GM10266 (cell line): ENCODE results near the gene PTPN3.

Source experiments
- DNase-seq: peaks from one replicate; pipeline ENCODE4 v3.0.0; 2012; ENCODE audit errors: extremely low spot score
- TF ChIP-seq, protein P1 (sequence below): IDR thresholded peaks from 2 replicates; pipeline ENCODE4 v1.5.1; 2012; ENCODE audit warnings: mild to moderate bottlenecking, low read depth; ENCODE audit not compliant: control insufficient read depth, insufficient read depth; ENCODE audit errors: missing control alignments

The PTPN3 gene

DNA sequence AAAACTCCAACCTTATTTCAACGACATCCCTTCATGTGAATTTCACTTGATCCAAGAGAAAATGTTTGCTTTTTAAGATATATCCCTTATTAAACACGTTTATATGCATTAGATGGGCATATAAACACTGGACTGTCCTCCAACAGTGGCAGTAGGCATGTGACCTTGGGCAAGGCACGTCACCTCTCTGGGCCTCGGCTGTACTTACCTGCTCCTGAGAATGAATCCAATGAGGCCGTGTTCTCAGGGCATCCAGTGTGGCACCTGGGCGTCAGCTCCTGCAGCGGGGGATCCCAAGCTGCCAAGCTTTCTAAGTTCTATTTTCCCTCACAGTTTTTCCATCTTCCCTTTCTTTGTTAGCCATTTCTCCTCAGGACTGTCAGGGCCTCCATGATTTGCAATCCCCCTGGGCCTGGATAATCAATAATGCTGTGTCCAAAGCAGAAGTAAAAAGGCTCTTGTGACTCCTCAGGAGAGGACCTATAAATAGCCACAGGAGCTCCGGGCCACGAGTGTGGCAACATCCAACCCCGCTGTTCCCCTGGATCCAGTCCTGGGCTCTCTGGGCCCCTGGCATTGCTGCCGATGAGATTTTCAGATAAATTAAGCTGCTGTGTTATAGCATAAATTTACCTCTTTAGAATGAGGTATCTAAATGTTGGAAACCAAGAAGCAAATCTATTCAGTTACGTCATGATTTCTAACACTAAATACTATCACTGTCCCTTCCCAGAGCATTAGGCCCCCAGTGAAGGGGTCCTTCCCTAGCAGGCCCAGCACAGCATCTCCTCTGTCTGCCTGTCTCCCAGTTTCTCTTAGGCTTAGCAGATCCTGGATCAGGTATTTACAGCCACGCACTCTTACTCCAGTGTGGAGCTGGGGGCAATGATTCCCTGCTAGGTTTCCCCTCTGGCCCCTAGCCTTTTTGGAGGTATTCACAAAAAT, 76.8 kb downstream of the PTPN3 start:
- DNase-seq: no peak

DNA sequence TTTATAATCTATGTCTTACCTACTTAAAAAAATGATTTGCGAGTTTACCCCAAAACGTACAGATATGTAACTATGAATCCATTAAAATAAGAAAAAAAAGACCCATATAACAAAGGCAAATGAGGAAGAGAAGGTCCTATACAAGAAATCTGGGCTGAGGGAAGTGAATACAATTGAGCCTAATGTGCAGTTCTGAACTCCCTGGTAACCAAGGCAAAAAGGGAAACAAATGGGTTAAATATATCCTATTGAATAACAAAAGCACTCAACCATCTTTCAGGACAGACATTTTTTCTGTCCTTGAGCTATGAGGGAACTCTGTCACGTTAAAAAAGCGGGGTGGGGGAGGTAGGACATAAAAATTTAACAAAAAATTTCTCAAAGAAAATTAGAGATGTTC, 78.6 kb downstream of the PTPN3 start:
- DNase-seq: no peak
- TF ChIP-seq, protein P1, sequence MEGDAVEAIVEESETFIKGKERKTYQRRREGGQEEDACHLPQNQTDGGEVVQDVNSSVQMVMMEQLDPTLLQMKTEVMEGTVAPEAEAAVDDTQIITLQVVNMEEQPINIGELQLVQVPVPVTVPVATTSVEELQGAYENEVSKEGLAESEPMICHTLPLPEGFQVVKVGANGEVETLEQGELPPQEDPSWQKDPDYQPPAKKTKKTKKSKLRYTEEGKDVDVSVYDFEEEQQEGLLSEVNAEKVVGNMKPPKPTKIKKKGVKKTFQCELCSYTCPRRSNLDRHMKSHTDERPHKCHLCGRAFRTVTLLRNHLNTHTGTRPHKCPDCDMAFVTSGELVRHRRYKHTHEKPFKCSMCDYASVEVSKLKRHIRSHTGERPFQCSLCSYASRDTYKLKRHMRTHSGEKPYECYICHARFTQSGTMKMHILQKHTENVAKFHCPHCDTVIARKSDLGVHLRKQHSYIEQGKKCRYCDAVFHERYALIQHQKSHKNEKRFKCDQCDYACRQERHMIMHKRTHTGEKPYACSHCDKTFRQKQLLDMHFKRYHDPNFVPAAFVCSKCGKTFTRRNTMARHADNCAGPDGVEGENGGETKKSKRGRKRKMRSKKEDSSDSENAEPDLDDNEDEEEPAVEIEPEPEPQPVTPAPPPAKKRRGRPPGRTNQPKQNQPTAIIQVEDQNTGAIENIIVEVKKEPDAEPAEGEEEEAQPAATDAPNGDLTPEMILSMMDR: no peak

More for the DNA sequence above, 76.8 kb downstream of the PTPN3 start:
- TF ChIP-seq, protein P1: no peak

DNA sequence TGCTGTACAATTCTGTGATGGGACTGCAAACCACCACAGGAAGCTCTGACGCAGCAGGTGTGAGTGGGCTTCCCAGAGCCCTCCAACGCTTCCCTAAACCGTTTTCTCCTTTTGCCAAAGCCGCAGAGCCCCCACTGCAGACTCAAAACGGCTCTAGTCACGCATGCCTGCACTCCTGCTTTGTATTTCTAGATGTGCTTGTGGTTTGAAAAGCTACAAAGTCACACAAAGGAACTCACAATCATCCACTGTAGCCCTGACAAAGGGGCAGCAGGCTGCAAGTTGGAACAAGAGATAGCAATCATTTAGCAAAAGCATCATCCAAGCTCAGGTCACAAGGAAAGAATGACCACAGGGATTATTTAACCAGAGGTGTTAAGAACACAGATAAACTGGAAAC, 79.3 kb downstream of the PTPN3 start:
- TF ChIP-seq, protein P1: no peak
- DNase-seq: no peak

DNA sequence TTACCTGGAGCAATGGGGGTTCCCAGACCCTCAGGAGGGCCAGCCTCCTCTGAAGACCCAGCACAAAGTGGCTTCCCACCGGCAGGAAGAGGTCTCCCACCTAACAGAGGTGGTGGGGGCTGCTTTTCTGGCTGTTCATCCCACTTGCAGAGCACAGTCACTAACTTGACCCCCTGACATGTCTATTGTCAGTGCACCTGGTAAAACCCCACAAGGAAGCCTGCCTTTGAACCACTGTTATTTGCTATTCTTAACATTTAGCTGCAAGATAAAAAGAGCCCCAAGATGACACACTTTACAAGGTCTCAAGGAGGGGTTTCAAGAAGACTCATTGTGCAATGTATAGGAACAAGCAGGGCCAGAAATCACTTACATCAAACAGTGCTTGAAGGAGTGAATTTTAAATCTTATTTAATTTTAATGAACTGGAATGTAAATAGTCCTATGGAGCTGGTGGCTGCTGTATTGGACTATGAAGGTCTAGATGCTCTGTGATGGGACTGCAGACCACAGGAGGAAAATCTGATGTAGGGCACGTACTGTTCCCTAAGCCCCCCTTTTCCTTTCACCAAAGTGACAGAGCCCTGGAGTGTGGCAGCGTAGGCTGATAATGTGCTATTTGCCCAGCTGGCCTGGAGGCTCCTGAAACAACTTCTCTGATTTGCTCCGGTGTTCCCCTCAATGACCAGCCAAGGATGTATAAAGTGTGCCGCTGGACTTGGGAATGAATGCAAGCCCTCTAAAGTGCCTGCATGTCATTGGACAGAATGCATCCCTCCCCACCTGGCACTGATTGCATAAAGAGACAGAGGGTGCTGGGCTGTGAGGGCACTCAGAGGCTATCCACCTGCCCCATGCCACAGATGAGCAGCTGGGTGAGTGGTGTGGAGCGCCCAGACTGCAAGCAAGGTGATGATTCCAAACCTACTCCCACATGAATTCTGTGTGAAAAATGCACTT, 80.2 kb downstream of the PTPN3 start:
- DNase-seq: no peak
- TF ChIP-seq, protein P1: no peak

DNA sequence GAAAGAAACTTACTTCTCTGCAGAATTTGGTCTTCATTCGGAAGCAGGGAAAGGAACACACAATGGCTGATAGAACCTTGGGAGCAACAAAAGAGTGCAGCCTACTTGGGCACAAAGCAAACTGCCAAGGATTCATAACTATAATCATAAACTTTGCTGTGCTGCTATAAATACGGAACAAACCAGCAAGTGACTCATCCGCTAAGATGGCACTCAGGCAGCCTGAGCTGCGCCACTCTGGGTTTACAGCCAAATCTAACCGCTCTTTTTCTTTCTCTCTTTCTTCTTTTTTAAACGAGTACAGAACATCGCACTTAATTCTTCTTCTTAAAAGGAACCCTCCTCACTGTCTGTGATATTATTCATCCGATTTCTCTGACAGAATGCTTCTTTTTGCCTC, 81.1 kb downstream of the PTPN3 start:
- no peak for DNase-seq
- TF ChIP-seq, protein P1: no peak

DNA sequence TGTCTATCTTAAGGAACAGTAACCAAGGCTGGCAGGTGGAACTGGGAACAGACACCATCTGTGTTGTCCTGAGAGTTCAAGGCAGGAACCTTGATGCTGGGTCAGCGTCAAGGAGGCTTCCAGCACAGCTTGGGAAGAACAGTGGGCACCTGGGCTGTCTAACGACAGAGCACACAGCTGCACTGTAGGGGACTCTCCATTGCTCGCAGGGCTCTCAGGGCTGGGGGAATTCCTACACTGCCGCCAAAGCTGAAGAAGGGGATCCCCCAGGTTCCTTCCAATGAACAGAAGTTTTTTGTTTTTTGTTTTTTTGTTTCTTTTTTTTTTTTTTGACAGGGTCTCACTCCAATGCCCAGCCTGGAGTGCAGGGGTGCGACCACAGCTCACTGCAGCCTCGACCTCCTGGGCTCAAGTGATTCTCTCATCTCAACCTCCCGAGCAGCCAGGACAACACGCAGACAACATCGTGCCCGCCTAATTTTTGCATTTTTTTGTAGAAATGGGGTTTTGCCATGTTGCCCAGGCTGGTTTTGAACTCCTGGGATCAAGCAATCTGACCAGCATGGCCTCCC, 81.9 kb downstream of the PTPN3 start:
- peak; percentile 64 for DNase-seq
- TF ChIP-seq, protein P1: no peak
